NOMO-1 treated with dmso at 0.1 percent for 144 hours (cell line): ENCODE measurements around the gene FCN2.

Source experiments
- DNase-seq: peaks from one replicate; lab custom pipeline; 2025; ENCODE audit not compliant: unreplicated experiment; lab: John Stamatoyannopoulos, UW

FCN2 gene

GRCh38 chr9:134880484-134881312 lies at the start of gene FCN2:
TSS of gene FCN2 (plus strand) at chr9:134880810. CDS start at chr9:134880822, 12 bp downstream.
- DNase-seq, result no peak

- no peak for DNase-seq
These were observed 49.5 kb upstream of the FCN2 start for GRCh38 chr9:134830926-134831720.

- DNase-seq, result no peak
These were observed 48.1 kb upstream of the FCN2 start for GRCh38 chr9:134832471-134832870.

- no peak for DNase-seq
These were observed 47.2 kb upstream of the FCN2 start for GRCh38 chr9:134833294-134833880.

- DNase-seq, result no peak
These were observed 46.2 kb upstream of the FCN2 start for GRCh38 chr9:134834217-134834956.

GRCh38 chr9:134834957-134835419 lies 45.6 kb upstream of the FCN2 start:
- DNase-seq, result no peak

GRCh38 chr9:134835448-134835847 lies 45.2 kb upstream of the FCN2 start:
- no peak for DNase-seq

GRCh38 chr9:134835987-134836386 lies 44.6 kb upstream of the FCN2 start:
- DNase-seq, result no peak

- no peak for DNase-seq
These were observed 44.1 kb upstream of the FCN2 start for GRCh38 chr9:134836406-134836970.

- no peak for DNase-seq
These were observed 43.1 kb upstream of the FCN2 start for GRCh38 chr9:134837529-134837928.

GRCh38 chr9:134838651-134839454 lies 41.8 kb upstream of the FCN2 start:
- DNase-seq, result no peak

GRCh38 chr9:134839455-134840125 lies 41.0 kb upstream of the FCN2 start:
- no peak for DNase-seq

GRCh38 chr9:134840511-134840910 lies 40.1 kb upstream of the FCN2 start:
- DNase-seq, result no peak

GRCh38 chr9:134841180-134841904 lies 39.3 kb upstream of the FCN2 start:
- DNase-seq, result no peak

GRCh38 chr9:134842321-134842720 lies 38.3 kb upstream of the FCN2 start:
- DNase-seq, result no peak

GRCh38 chr9:134843740-134844139 lies 36.9 kb upstream of the FCN2 start:
- no peak for DNase-seq

- no peak for DNase-seq
These were observed 35.8 kb upstream of the FCN2 start for GRCh38 chr9:134844821-134845220.

- no peak for DNase-seq
These were observed 34.4 kb upstream of the FCN2 start for GRCh38 chr9:134846187-134846586.

GRCh38 chr9:134846699-134847098 lies 33.9 kb upstream of the FCN2 start:
- DNase-seq, result no peak
